Measurements from ENCODE around the gene CDH18. TPM values are rescaled to one million over a fixed set of nuclear protein-coding genes. Genes with fewer than 3 reads are reported as not detected.

The CDH18 gene
- total and polyA plus RNA-seq, 2 of the 13 experiments (the other 11 are each of a cell fraction or from before 2014, with no cell fraction given), result not detected

- no peaks in the 10 kb centered on the region for H4K20me1 ChIP-seq (ENCODE audit: insufficient read depth, low read length)
- no peak overlapping the region for H3K27ac ChIP-seq (ENCODE audit: extremely low read length, insufficient read depth, low read length)
- no peaks in the 10 kb centered on the region for H3K79me2 ChIP-seq (ENCODE audit: insufficient read depth, low read length)
- H3K27me3 ChIP-seq (ENCODE audit: control insufficient read depth in 1 of 2, insufficient read depth in 2 of 2, low read length in 2 of 2), result no peaks in the 10 kb centered on the region
- no peak overlapping the region for H3K4me3 ChIP-seq (replicated peaks in 1 of 3; ENCODE audit: insufficient read depth in 1 of 3, low read depth in 2 of 3, low read length in 3 of 3)
- DNase-seq (ENCODE audit: low spot score) (no peak), ATAC-seq (no peak), FAIRE-seq (no peak)
- BruUV-seq (replicated peaks), result no TSS peak
- 0% methylated on average over 1 of the region's 1 CpG for WGBS (ENCODE audit: low lambda C conversion rate)
- no peak overlapping the region for H2AFZ ChIP-seq (ENCODE audit: low read length)
- intact Hi-C loops (cut with micrococcal nuclease; ENCODE audit: unreplicated experiment) (loop anchor here (10.0 kb wide), 2 partner anchors 1144 to 1214 kb away; no protein-coding TSS in a partner anchor), in situ Hi-C loops (cut with HindIII; ENCODE audit: extremely low pct_ligation_motif_present, low pct_unique_long_range_greater_than_20kb) (no loop called here)
- H3K4me2 ChIP-seq (ENCODE audit: low read depth, low read length), result no peak overlapping the region
- ChIA-PET CTCF (ENCODE audit: low intra/inter-chr PET ratio, low total read pairs) (no interaction called here), POLR2A (no interaction called here)
- H3K4me1 ChIP-seq (ENCODE audit: insufficient read depth, low read length), result no peaks in the 10 kb centered on the region
- no peak overlapping the region for H3K9ac ChIP-seq (ENCODE audit: insufficient read depth, low read depth, low read length)
- no peaks in the 10 kb centered on the region for H3K36me3 ChIP-seq (replicated peaks in 1 of 2; ENCODE audit: control insufficient read depth in 1 of 2, insufficient read depth in 2 of 2, low read length in 2 of 2)
- H3K9me3 ChIP-seq (ENCODE audit: low read length), result 0 out of 2 replicates have a peak, but pooled peaks cover 4% of the 10 kb centered on the region
- TF ChIP-seq ZNF777 (CRISPR knock-in tag; IDR thresholded peaks at IDR 0.05) (no peak), ZNF564 (CRISPR knock-in tag; IDR thresholded peaks at IDR 0.05) (no peak), ZNF704 (CRISPR knock-in tag; IDR thresholded peaks at IDR 0.05; ENCODE audit: borderline replicate concordance) (no peak), KLF6 (CRISPR knock-in tag; IDR thresholded peaks at IDR 0.05) (no peak), REXO4 (CRISPR knock-in tag; IDR thresholded peaks at IDR 0.05; ENCODE audit: borderline replicate concordance) (no peak), AFF4 (CRISPR knock-in tag; IDR thresholded peaks at IDR 0.05) (no peak), PREB (CRISPR knock-in tag; IDR thresholded peaks at IDR 0.05) (no peak), ZNF251 (CRISPR knock-in tag; IDR thresholded peaks at IDR 0.05) (no peak), MXD1 (CRISPR knock-in tag; IDR thresholded peaks at IDR 0.05) (no peak), CENPBD1 (CRISPR knock-in tag; IDR thresholded peaks at IDR 0.05; ENCODE audit: borderline replicate concordance, low read depth) (no peak), SP4 (CRISPR knock-in tag; IDR thresholded peaks at IDR 0.05) (no peak), NR2F1 (CRISPR knock-in tag; IDR thresholded peaks at IDR 0.05) (no peak), ZNF710 (CRISPR knock-in tag; IDR thresholded peaks at IDR 0.05; ENCODE audit: borderline replicate concordance) (no peak), ZNF24 (IDR thresholded peaks at IDR 0.05) (no peak), ZNF562 (CRISPR knock-in tag; IDR thresholded peaks at IDR 0.05; ENCODE audit: borderline replicate concordance) (no peak), FOXA3 (CRISPR knock-in tag; IDR thresholded peaks at IDR 0.05) (no peak)
Observed at GRCh38 chr5:19608444-19609002, 379.5 kb downstream of the CDH18 start.
